T-helper 22 cell (primary cell): ENCODE data around the gene GALR2.
"Not testable (repeated sequence)": the region's sequence is repeated elsewhere in the genome, so short reads cannot be mapped to it uniquely, and the experiment has no call there.

Experiments used
- DNase-seq: peaks from one replicate; pipeline ENCODE4 v3.0.0-alpha.2; 2020; ENCODE audit warnings: low read depth

Gene GALR2

GRCh38 chr17:76049836-76050537 lies 24.6 kb upstream of the GALR2 start:
- no peak for DNase-seq

- no peak for DNase-seq
Measured at GRCh38 chr17:76050538-76051467, 23.8 kb upstream of the GALR2 start.

GRCh38 chr17:76051561-76051960 lies 23.0 kb upstream of the GALR2 start:
- no peak for DNase-seq

- DNase-seq, result no peak
Measured at GRCh38 chr17:76053246-76054111, 21.1 kb upstream of the GALR2 start.

GRCh38 chr17:76054112-76054476 lies 20.5 kb upstream of the GALR2 start:
- no peak for DNase-seq

GRCh38 chr17:76056882-76057281 lies 17.7 kb upstream of the GALR2 start:
- DNase-seq, result no peak

- not testable (repeated sequence) for DNase-seq
Measured at GRCh38 chr17:76058264-76058663, 16.3 kb upstream of the GALR2 start.

- DNase-seq, result no peak
Measured at GRCh38 chr17:76063875-76064546, 10.6 kb upstream of the GALR2 start.

- no peak for DNase-seq
Measured at GRCh38 chr17:76065775-76066174, 8.8 kb upstream of the GALR2 start.

- DNase-seq, result no peak
Measured at GRCh38 chr17:76071531-76072147, 2.9 kb upstream of the GALR2 start.

GRCh38 chr17:76072148-76072858 lies 2.3 kb upstream of the GALR2 start, which contains the start of gene SRP68:
Gene SRP68, minus strand, starts transcription at chr17:76072517. Its CDS starts 26 bp downstream, at chr17:76072491.
- DNase-seq, result peak; percentile 69

- no peak for DNase-seq
Measured at GRCh38 chr17:76075364-76076145, 974 bp downstream of the GALR2 start.

- DNase-seq, result no peak
Measured at GRCh38 chr17:76076146-76076764, 1.7 kb downstream of the GALR2 start.

- peak; percentile 14 for DNase-seq
Measured at GRCh38 chr17:76076765-76077583, 2.4 kb downstream of the GALR2 start.

GRCh38 chr17:76077584-76078110 lies 3.1 kb downstream of the GALR2 start:
- DNase-seq, result no peak

GRCh38 chr17:76078370-76078769 lies 3.8 kb downstream of the GALR2 start:
- not testable (repeated sequence) for DNase-seq

- no peak for DNase-seq
Measured at GRCh38 chr17:76078860-76079534, 4.4 kb downstream of the GALR2 start, which contains the start of gene ZACN. Gene ZACN, plus strand, starts transcription at chr17:76079182. Its CDS starts 83 bp downstream, at chr17:76079265.
